PFSK-1 (cell line): Measurements from ENCODE around the gene SLIT3.

Experiments used
- FOXP2 ChIP-seq: optimal IDR thresholded peaks from 2 replicates; pipeline ENCODE3; 2011; ENCODE audit warnings: borderline replicate concordance, control low read depth, inconsistent platforms; ENCODE audit not compliant: insufficient read depth; ENCODE audit errors: extremely low read length, extremely low read depth
- POLR2AphosphoS5 ChIP-seq: IDR thresholded peaks from 2 replicates; pipeline ENCODE4 v1.6.1; 2012; ENCODE audit warnings: low read depth, mild to moderate bottlenecking, control low read depth, low read length, moderate library complexity
- SIN3A ChIP-seq: IDR thresholded peaks from 2 replicates; pipeline ENCODE4 v1.6.1; 2012; ENCODE audit warnings: mild to moderate bottlenecking, low read length, moderate library complexity, borderline replicate concordance; ENCODE audit not compliant: insufficient read depth
- TAF1 ChIP-seq: IDR thresholded peaks from 2 replicates; pipeline ENCODE4 v1.6.1; 2012; ENCODE audit warnings: low read length, control low read depth, borderline replicate concordance; ENCODE audit not compliant: insufficient read depth
- TF ChIP-seq, protein P1 (sequence below), 2 experiments: IDR thresholded peaks; 2 replicates each; pipeline versions ENCODE4 v1.6.1 to v1.8.0; 2011 to 2012; ENCODE audit warnings: low read depth in 2 of 2, low read length in 2 of 2, control low read depth in 1 of 2, inconsistent platforms in 1 of 2, mild to moderate bottlenecking in 1 of 2, moderate library complexity in 1 of 2; ENCODE audit not compliant: insufficient read depth in 1 of 2

The SLIT3 gene

DNA sequence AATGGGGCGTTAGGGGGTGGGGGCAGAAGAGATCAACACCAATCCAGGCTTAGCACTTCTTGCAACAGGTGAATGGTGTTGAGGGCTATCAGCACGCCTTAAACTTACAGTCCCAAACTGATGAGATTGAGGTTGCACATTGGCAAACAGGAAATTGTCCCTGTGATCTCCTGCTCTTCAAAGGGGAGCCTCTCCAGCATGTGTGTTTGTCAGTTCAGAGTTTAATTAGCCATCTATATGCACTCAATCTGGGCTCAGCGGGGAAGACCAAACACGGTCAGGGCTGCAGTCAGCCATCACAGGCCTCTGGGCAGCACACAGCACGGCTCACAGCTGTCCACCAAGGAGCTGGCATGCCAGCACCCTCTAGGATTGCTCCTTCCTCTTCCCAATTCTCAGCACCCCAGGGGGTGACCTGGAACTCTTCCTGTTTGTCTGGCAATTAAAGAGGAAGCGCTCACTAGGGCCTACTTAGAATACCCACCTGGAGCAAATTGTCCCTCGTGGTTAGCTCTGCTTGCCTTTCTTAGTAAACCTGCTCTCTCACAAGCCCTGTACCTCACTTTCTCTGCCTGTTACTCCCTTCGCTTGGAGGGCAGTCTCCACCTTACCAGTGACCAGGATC lies 217.4 kb downstream of the SLIT3 start:
- no peak for TF ChIP-seq POLR2AphosphoS5
- TF ChIP-seq SIN3A: no peak
- TF ChIP-seq TAF1: no peak
- no peak for TF ChIP-seq FOXP2
- TF ChIP-seq, protein P1, sequence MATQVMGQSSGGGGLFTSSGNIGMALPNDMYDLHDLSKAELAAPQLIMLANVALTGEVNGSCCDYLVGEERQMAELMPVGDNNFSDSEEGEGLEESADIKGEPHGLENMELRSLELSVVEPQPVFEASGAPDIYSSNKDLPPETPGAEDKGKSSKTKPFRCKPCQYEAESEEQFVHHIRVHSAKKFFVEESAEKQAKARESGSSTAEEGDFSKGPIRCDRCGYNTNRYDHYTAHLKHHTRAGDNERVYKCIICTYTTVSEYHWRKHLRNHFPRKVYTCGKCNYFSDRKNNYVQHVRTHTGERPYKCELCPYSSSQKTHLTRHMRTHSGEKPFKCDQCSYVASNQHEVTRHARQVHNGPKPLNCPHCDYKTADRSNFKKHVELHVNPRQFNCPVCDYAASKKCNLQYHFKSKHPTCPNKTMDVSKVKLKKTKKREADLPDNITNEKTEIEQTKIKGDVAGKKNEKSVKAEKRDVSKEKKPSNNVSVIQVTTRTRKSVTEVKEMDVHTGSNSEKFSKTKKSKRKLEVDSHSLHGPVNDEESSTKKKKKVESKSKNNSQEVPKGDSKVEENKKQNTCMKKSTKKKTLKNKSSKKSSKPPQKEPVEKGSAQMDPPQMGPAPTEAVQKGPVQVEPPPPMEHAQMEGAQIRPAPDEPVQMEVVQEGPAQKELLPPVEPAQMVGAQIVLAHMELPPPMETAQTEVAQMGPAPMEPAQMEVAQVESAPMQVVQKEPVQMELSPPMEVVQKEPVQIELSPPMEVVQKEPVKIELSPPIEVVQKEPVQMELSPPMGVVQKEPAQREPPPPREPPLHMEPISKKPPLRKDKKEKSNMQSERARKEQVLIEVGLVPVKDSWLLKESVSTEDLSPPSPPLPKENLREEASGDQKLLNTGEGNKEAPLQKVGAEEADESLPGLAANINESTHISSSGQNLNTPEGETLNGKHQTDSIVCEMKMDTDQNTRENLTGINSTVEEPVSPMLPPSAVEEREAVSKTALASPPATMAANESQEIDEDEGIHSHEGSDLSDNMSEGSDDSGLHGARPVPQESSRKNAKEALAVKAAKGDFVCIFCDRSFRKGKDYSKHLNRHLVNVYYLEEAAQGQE (IDR thresholded peaks at IDR 0.05; ENCODE audit: insufficient read depth in 1 of 2, low read depth in 2 of 2, low read length in 2 of 2): no peak

DNA sequence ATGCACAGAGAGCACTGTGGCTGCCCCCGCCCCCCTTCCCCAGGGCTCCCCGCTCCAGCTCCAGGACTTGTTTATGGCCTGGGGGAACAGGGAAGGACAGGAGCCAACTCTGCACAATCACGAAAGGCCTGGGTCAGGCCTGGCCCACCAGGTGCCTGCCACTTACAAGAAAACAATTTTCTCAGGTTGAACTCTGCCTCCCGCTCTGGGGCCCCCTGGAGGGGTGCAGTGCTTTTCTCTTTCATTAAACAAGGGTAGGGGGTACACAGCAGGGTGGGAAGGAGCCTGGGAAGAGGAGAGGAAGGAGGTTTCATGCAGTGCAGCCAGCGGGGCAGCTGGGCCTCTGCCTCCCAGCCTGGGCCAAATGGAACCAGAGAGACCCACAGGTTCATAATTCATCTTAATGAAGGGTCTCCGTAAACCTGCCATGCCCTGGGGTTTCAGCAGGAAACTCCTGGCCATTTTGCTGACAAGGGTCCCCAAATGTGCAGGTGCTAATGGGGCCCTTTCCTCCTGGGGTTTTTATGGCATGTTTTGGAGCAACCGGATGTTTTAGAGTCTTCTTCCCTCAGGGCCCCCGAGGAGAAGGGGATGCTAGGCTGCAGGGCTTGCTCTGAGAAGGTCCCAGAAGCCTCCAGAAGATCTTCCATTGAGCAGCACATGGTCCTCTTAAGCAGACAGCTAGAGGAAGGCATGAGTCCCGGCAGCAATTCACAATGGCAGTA lies 219.8 kb downstream of the SLIT3 start:
- no peak for TF ChIP-seq SIN3A
- no peak for TF ChIP-seq POLR2AphosphoS5
- no peak for TF ChIP-seq TAF1
- no peak for TF ChIP-seq FOXP2
- TF ChIP-seq, protein P1 (IDR thresholded peaks at IDR 0.05; ENCODE audit: insufficient read depth in 1 of 2, low read depth in 2 of 2, low read length in 2 of 2): no peak

DNA sequence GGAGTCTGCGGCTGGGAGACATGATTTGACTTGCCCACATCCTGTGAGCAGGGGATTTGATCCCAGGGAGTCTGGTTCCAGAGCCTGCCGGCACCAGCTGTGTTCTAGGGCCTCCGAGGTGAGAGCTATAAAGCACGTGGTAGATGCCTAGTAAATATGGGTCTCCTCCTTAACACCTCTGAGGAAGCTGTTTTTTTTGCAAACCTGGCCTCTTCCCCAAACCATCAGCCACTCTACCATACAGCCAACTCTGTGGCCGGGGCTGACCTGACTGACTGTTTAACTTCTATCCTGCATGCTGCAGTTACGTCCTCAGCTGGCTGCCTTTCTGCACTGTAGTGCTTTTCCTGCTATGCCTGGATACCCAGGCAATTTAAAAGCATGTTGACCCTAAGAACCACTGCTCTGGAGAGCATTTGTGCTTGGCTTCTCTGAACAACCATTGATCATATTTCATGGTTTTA lies 220.5 kb downstream of the SLIT3 start:
- TF ChIP-seq POLR2AphosphoS5 (no peak), SIN3A (no peak), TAF1 (no peak), FOXP2 (no peak)

DNA sequence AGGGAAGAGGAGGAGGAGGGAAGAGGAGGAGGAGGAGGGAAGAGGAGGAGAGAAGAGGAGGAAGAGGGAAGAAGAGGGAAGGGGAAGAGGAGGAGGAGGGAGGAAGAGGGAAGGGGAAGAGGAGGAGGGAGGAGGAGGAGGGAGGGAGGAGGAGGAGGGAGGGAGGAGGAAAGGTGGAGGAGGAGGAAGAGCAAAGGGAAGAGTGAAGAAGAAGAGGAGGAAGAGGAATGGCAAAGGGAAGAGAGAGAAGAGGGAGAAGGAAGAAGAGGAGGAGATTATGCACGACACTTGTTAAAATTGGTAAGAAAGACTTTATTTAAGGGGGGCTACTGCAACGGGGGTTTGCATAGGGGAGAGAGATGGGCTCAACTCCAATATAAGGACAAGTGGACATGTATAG lies 221.2 kb downstream of the SLIT3 start:
- TF ChIP-seq POLR2AphosphoS5 (no peak), TAF1 (no peak), SIN3A (no peak), FOXP2 (no peak)
- TF ChIP-seq, protein P1 (IDR thresholded peaks at IDR 0.05; ENCODE audit: insufficient read depth in 1 of 2, low read depth in 2 of 2, low read length in 2 of 2): no peak

DNA sequence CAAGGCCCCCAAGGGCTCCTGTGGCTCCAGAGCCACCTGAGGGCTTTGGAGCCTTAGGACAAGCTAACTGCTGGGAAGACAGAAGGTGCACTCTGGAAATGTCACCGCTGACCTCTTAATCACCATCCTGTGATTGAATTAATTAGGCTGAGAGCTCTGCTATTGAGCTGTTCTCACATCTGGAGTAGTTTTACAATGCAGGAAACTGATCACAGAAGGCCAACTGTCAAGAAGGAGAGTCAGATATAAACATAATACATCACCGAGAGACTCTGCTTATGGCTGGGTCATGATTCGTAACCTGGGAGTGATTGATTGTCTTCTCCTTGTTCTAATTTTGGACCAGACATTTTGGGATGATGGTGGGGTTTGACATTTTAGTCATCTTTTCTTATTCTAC lies 226.1 kb downstream of the SLIT3 start:
- TF ChIP-seq FOXP2: no peak
- TF ChIP-seq, protein P1 (IDR thresholded peaks at IDR 0.05; ENCODE audit: insufficient read depth in 1 of 2, low read depth in 2 of 2, low read length in 2 of 2): no peak
- TF ChIP-seq SIN3A: no peak
- TF ChIP-seq TAF1: no peak
- TF ChIP-seq POLR2AphosphoS5: no peak
